DMS79 treated with DMSO at 0.1 percent for 48 hours (cell line): Measurements from ENCODE around the gene SMAP1.

Source experiments
- DNase-seq: peaks from one replicate; lab custom pipeline; 2025; lab: John Stamatoyannopoulos, UW

SMAP1 gene

GRCh38 chr6:70684794-70685493, 17.3 kb downstream of the SMAP1 start:
- no peak for DNase-seq

GRCh38 chr6:70685494-70686180, 18.0 kb downstream of the SMAP1 start:
- DNase-seq: no peak

GRCh38 chr6:70686548-70687133, 19.0 kb downstream of the SMAP1 start:
- peak; percentile 50 for DNase-seq

- DNase-seq: no peak
Measured at GRCh38 chr6:70693887-70694286, 26.2 kb downstream of the SMAP1 start.

GRCh38 chr6:70694371-70694770, 26.7 kb downstream of the SMAP1 start:
- no peak for DNase-seq

- no peak for DNase-seq
Measured at GRCh38 chr6:70700922-70701876, 33.5 kb downstream of the SMAP1 start.

- no peak for DNase-seq
Measured at GRCh38 chr6:70705772-70706171, 38.1 kb downstream of the SMAP1 start.

- peak; percentile 46 for DNase-seq
Measured at GRCh38 chr6:70706491-70707123, 38.9 kb downstream of the SMAP1 start.

GRCh38 chr6:70707893-70708292, 40.2 kb downstream of the SMAP1 start:
- DNase-seq: no peak

GRCh38 chr6:70708448-70708847, 40.8 kb downstream of the SMAP1 start:
- DNase-seq: no peak

GRCh38 chr6:70709826-70710225, 42.1 kb downstream of the SMAP1 start:
- DNase-seq: no peak

- DNase-seq: no peak
Measured at GRCh38 chr6:70714716-70715257, 47.1 kb downstream of the SMAP1 start.

- DNase-seq: no peak
Measured at GRCh38 chr6:70717038-70717801, 49.5 kb downstream of the SMAP1 start.

- no peak for DNase-seq
Measured at GRCh38 chr6:70724524-70724923, 56.8 kb downstream of the SMAP1 start.

GRCh38 chr6:70725817-70726415, 58.2 kb downstream of the SMAP1 start:
- DNase-seq: no peak

- no peak for DNase-seq
Measured at GRCh38 chr6:70734381-70734780, 66.7 kb downstream of the SMAP1 start.

GRCh38 chr6:70734979-70735378, 67.3 kb downstream of the SMAP1 start:
- no peak for DNase-seq

GRCh38 chr6:70735513-70735912, 67.8 kb downstream of the SMAP1 start:
- DNase-seq: no peak

- no peak for DNase-seq
Measured at GRCh38 chr6:70738028-70738427, 70.3 kb downstream of the SMAP1 start.

- DNase-seq: no peak
Measured at GRCh38 chr6:70739534-70739933, 71.9 kb downstream of the SMAP1 start.
